Panc1 (cell line): ENCODE results near the gene GPC3.

Experiments
- CTCF ChIP-seq: fragments of 450-650 bp; IDR thresholded peaks from 2 replicates; pipeline ENCODE4 v1.5.1; 2017; ENCODE audit warnings: mild to moderate bottlenecking
- POLR2AphosphoS5 ChIP-seq: IDR thresholded peaks from 2 replicates; pipeline ENCODE4 v1.6.1; 2012; ENCODE audit warnings: mild to moderate bottlenecking, low read depth, low read length, moderate library complexity
- REST ChIP-seq, 2 experiments: IDR thresholded peaks; 2 replicates each; pipeline ENCODE4 v1.6.1; 2011 to 2012; ENCODE audit warnings: low read depth in 2 of 2, control low read depth in 1 of 2, low read length in 1 of 2, mild to moderate bottlenecking in 1 of 2, moderate library complexity in 1 of 2; ENCODE audit not compliant: insufficient read depth in 1 of 2
- SIN3A ChIP-seq: IDR thresholded peaks from 2 replicates; pipeline ENCODE4 v1.6.1; 2012; ENCODE audit warnings: low read depth, mild to moderate bottlenecking, low read length, moderate library complexity, borderline replicate concordance; ENCODE audit not compliant: insufficient read depth

GRCh38 chrX:133747196-133747595, 238.2 kb downstream of the GPC3 start:
- no peak for TF ChIP-seq REST (IDR thresholded peaks at IDR 0.05; ENCODE audit: insufficient read depth in 1 of 2, low read depth in 2 of 2, low read length in 1 of 2)
- no peak for TF ChIP-seq POLR2AphosphoS5
- no peak for TF ChIP-seq CTCF
- no peak for TF ChIP-seq SIN3A
